DMS 273 treated with DMSO at 0.1 percent for 48 hours (cell line): ENCODE results near the gene LAMTOR4.

Source experiments
- DNase-seq: peaks from one replicate; lab custom pipeline; 2025; lab: John Stamatoyannopoulos, UW

LAMTOR4 gene

GRCh38 chr7:100153708-100154535, 5.2 kb downstream of the LAMTOR4 start:
- no peak for DNase-seq

- DNase-seq = no peak
These were observed 6.2 kb downstream of the LAMTOR4 start for GRCh38 chr7:100154651-100155491.

- no peak for DNase-seq
These were observed 7.0 kb downstream of the LAMTOR4 start for GRCh38 chr7:100155553-100156317.

- no peak for DNase-seq
These were observed 7.8 kb downstream of the LAMTOR4 start for GRCh38 chr7:100156331-100157068.

- no peak for DNase-seq
These were observed 8.3 kb downstream of the LAMTOR4 start for GRCh38 chr7:100157069-100157333.

- no peak for DNase-seq
These were observed 8.9 kb downstream of the LAMTOR4 start for GRCh38 chr7:100157334-100158228.

GRCh38 chr7:100158229-100159098, 9.7 kb downstream of the LAMTOR4 start, which contains the start of gene TRAPPC14:
TSS of gene TRAPPC14 (minus strand) at chr7:100158723. CDS start at chr7:100158499, 224 bp downstream.
- DNase-seq = peak; percentile 74

- no peak for DNase-seq
These were observed 10.4 kb downstream of the LAMTOR4 start for GRCh38 chr7:100159099-100159623.

- DNase-seq = no peak
These were observed 11.3 kb downstream of the LAMTOR4 start for GRCh38 chr7:100160067-100160466.

GRCh38 chr7:100163006-100163531, 14.4 kb downstream of the LAMTOR4 start:
- no peak for DNase-seq

GRCh38 chr7:100163871-100164270, 15.2 kb downstream of the LAMTOR4 start:
- no peak for DNase-seq

GRCh38 chr7:100166317-100166940, 17.7 kb downstream of the LAMTOR4 start:
- DNase-seq = no peak

- no peak for DNase-seq
These were observed 18.5 kb downstream of the LAMTOR4 start for GRCh38 chr7:100166970-100167911.

GRCh38 chr7:100167912-100168323, 19.2 kb downstream of the LAMTOR4 start:
- no peak for DNase-seq

- DNase-seq = no peak
These were observed 20.6 kb downstream of the LAMTOR4 start for GRCh38 chr7:100169147-100169850.

- no peak for DNase-seq
These were observed 21.6 kb downstream of the LAMTOR4 start for GRCh38 chr7:100170101-100170897.
